GM21360 (cell line): Measurements from ENCODE around the gene TNN.

Experiments used
- ATAC-seq: cut with Tn5 transposase; IDR thresholded peaks from one replicate; pipeline ENCODE4 v1.9.1; 2021; ENCODE audit warnings: mild to moderate bottlenecking, moderate library complexity; ENCODE audit not compliant: unreplicated experiment

TNN gene

GRCh38 chr1:175197531-175197930 lies 129.9 kb downstream of the TNN start:
- no peak for ATAC-seq
